K562 (cell line): ENCODE measurements around the gene COQ9. TPM values are rescaled to one million over a fixed set of nuclear protein-coding genes. Genes with fewer than 3 reads are reported as not detected.
A peak's percentile ranks its signal among the peaks of the same experiment; 100 is the strongest.

Experiments used
- ARHGAP35 ChIP-seq: fragments of 450-650 bp; IDR thresholded peaks from 2 replicates; pipeline ENCODE4 v1.6.1; 2018; ENCODE audit not compliant: partially characterized antibody
- C11orf30 ChIP-seq: fragments of 450-650 bp; IDR thresholded peaks from 2 replicates; pipeline ENCODE4 v1.6.1; 2016; ENCODE audit warnings: low read depth, mild to moderate bottlenecking
- CHAMP1 ChIP-seq: fragments of 450-650 bp; IDR thresholded peaks from 2 replicates; pipeline ENCODE4 v1.6.1; 2016; ENCODE audit warnings: mild to moderate bottlenecking
- CHD4 ChIP-seq: fragments of 200-600 bp; sonication (generic); IDR thresholded peaks from 3 replicates; pipeline ENCODE4 v1.6.1; 2012; ENCODE audit warnings: low read depth, mild to moderate bottlenecking, mixed read lengths, low read length, inconsistent platforms; ENCODE audit not compliant: insufficient read depth, insufficient replicate concordance, poor library complexity, severe bottlenecking
- GTF2B ChIP-seq: IDR thresholded peaks from 2 replicates; pipeline ENCODE4 v1.6.1; 2011; ENCODE audit not compliant: insufficient read length; ENCODE audit errors: extremely low read depth
- HDAC2 ChIP-seq: fragments of 450-650 bp; IDR thresholded peaks from 2 replicates; pipeline ENCODE4 v1.6.1; 2016; ENCODE audit warnings: mild to moderate bottlenecking
- NCOA2 ChIP-seq, 2 experiments: fragments of 450-650 bp; IDR thresholded peaks; 2 replicates each; pipeline ENCODE4 v1.6.1; 2018; ENCODE audit warnings: mild to moderate bottlenecking in 2 of 2, moderate library complexity in 1 of 2; ENCODE audit not compliant: partially characterized antibody in 2 of 2
- POLR2B ChIP-seq: fragments of 450-650 bp; IDR thresholded peaks from 2 replicates; pipeline ENCODE4 v1.6.1; 2018; ENCODE audit warnings: low read depth; ENCODE audit not compliant: partially characterized antibody
- SLC30A9 ChIP-seq: fragments of 250-450 bp; sonication (Bioruptor Pico); IDR thresholded peaks from 2 replicates; pipeline ENCODE4 v1.8.0; 2022; ENCODE audit warnings: mild to moderate bottlenecking, moderate library complexity
- TBP ChIP-seq: optimal IDR thresholded peaks from 2 replicates; pipeline ENCODE3; 2011; ENCODE audit warnings: low read depth, low read length, improper control_type of control experiment
- ZNF23 ChIP-seq: fragments of 250-450 bp; sonication (Bioruptor Pico); IDR thresholded peaks from 2 replicates; pipeline ENCODE4 v1.4.0; 2020; ENCODE audit warnings: mild to moderate bottlenecking
- polyA plus RNA-seq, 8 experiments: library from polyadenylated mRNA; depleted of rRNA in 4 of 8; stranded (reverse) in 5 of 8; unstranded in 3 of 8; fragments of >200 nt; fragmentation: Nextera tagmentation in 2 of 8; fragmentation: Illumina TruSeq in 1 of 8; extraction: Ambion mirVana in 2 of 8; extraction: Trizol in 1 of 8; gene quantifications; 2 replicates each; pipeline versions ENCODE4 v1.2.1 to v1.2.3, GENCODE V29; 2011 to 2014; ENCODE audit warnings: inconsistent platforms in 1 of 8, missing spikeins in 1 of 8
- total RNA-seq, 7 experiments: library from RNA; depleted of rRNA in 6 of 7; stranded (reverse); fragments of >200 nt in 6 of 7; fragmentation: Illumina TruSeq in 2 of 7; extraction: Trizol in 2 of 7; gene quantifications; 2 replicates each; pipeline versions ENCODE4 v1.2.1 to v1.2.3, GENCODE V29; 2011 to 2021; ENCODE audit warnings: low replicate concordance in 1 of 7
- TF ChIP-seq, protein P1 (sequence below): sonication (generic); formaldehyde crosslinking; IDR thresholded peaks from 2 replicates; pipeline ENCODE4 v1.8.0; 2022; ENCODE audit warnings: mild to moderate bottlenecking, missing genetic modification reagents
- TF ChIP-seq, protein P2 (sequence below): fragments of 250-450 bp; sonication (Bioruptor Pico); IDR thresholded peaks from 2 replicates; pipeline ENCODE4 v1.9.0; 2021; ENCODE audit warnings: mild to moderate bottlenecking
- TF ChIP-seq, protein P3 (sequence below): fragments of 250-450 bp; sonication (Bioruptor Pico); IDR thresholded peaks from 2 replicates; pipeline ENCODE4 v1.4.0; 2020
- TF ChIP-seq, protein P4 (sequence below), 2 experiments: fragments of 200-800 bp in 1 of 2; sonication (Bioruptor generic) in 1 of 2; sonication (generic) in 1 of 2; formaldehyde crosslinking in 1 of 2; IDR thresholded peaks in 1 of 2; conservative IDR thresholded peaks in 1 of 2; 2 replicates each; pipeline versions ENCODE4 v1.5.0 to v1.6.1; 2016 to 2020; ENCODE audit warnings: missing compliant biosample characterization in 1 of 2, missing genetic modification characterization in 1 of 2, missing genetic modification reagents in 1 of 2

The COQ9 gene
- total and polyA plus RNA-seq, 9 of the 15 experiments (the other 6 are each of a cell fraction or from before 2014, with no cell fraction given), result 35.0 to 139 (median 71.4) TPM

GRCh38 chr16:57447186-57447962 lies at the start of gene COQ9, which contains the start of gene CIAPIN1 (continued):
- TF ChIP-seq CHAMP1, result no peak
- TF ChIP-seq GTF2B, result no peak
- TF ChIP-seq, protein P1, sequence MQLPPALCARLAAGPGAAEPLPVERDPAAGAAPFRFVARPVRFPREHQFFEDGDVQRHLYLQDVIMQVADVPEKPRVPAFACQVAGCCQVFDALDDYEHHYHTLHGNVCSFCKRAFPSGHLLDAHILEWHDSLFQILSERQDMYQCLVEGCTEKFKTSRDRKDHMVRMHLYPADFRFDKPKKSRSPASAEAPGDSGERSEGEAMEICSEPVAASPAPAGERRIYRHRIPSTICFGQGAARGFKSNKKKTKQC (CRISPR knock-in tag), result no peak
- TF ChIP-seq TBP, result peak; percentile 96
- TF ChIP-seq, protein P2, sequence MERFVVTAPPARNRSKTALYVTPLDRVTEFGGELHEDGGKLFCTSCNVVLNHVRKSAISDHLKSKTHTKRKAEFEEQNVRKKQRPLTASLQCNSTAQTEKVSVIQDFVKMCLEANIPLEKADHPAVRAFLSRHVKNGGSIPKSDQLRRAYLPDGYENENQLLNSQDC (CRISPR knock-in tag), result no peak; the same call in 1 of the 2 replicates
- TF ChIP-seq, protein P3, sequence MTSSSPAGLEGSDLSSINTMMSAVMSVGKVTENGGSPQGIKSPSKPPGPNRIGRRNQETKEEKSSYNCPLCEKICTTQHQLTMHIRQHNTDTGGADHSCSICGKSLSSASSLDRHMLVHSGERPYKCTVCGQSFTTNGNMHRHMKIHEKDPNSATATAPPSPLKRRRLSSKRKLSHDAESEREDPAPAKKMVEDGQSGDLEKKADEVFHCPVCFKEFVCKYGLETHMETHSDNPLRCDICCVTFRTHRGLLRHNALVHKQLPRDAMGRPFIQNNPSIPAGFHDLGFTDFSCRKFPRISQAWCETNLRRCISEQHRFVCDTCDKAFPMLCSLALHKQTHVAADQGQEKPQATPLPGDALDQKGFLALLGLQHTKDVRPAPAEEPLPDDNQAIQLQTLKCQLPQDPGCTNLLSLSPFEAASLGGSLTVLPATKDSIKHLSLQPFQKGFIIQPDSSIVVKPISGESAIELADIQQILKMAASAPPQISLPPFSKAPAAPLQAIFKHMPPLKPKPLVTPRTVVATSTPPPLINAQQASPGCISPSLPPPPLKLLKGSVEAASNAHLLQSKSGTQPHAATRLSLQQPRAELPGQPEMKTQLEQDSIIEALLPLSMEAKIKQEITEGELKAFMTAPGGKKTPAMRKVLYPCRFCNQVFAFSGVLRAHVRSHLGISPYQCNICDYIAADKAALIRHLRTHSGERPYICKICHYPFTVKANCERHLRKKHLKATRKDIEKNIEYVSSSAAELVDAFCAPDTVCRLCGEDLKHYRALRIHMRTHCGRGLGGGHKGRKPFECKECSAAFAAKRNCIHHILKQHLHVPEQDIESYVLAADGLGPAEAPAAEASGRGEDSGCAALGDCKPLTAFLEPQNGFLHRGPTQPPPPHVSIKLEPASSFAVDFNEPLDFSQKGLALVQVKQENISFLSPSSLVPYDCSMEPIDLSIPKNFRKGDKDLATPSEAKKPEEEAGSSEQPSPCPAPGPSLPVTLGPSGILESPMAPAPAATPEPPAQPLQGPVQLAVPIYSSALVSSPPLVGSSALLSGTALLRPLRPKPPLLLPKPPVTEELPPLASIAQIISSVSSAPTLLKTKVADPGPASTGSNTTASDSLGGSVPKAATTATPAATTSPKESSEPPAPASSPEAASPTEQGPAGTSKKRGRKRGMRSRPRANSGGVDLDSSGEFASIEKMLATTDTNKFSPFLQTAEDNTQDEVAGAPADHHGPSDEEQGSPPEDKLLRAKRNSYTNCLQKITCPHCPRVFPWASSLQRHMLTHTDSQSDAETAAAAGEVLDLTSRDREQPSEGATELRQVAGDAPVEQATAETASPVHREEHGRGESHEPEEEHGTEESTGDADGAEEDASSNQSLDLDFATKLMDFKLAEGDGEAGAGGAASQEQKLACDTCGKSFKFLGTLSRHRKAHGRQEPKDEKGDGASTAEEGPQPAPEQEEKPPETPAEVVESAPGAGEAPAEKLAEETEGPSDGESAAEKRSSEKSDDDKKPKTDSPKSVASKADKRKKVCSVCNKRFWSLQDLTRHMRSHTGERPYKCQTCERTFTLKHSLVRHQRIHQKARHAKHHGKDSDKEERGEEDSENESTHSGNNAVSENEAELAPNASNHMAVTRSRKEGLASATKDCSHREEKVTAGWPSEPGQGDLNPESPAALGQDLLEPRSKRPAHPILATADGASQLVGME (CRISPR knock-in tag), result peak; percentile 66; the same call in 1 of the 2 replicates
- no peak for TF ChIP-seq NCOA2 (IDR thresholded peaks at IDR 0.05; ENCODE audit: partially characterized antibody in 2 of 2)
- peak; percentile 87 for TF ChIP-seq POLR2B
- no peak for TF ChIP-seq HDAC2
- TF ChIP-seq ZNF23 (CRISPR knock-in tag), result no peak
- TF ChIP-seq, protein P4, sequence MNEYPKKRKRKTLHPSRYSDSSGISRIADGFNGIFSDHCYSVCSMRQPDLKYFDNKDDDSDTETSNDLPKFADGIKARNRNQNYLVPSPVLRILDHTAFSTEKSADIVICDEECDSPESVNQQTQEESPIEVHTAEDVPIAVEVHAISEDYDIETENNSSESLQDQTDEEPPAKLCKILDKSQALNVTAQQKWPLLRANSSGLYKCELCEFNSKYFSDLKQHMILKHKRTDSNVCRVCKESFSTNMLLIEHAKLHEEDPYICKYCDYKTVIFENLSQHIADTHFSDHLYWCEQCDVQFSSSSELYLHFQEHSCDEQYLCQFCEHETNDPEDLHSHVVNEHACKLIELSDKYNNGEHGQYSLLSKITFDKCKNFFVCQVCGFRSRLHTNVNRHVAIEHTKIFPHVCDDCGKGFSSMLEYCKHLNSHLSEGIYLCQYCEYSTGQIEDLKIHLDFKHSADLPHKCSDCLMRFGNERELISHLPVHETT (CRISPR knock-in tag; conservative IDR thresholded peaks at IDR 0.05 in 1 of 2, IDR thresholded peaks at IDR 0.05 in 1 of 2), result peak in 1 of 2 experiments; percentile 60; a peak in 1 of 4 replicates
- peak; percentile 82 for TF ChIP-seq C11orf30
- no peak for TF ChIP-seq CHD4
- TF ChIP-seq SLC30A9, result no peak
- peak; percentile 95 for TF ChIP-seq ARHGAP35
